ENCODE measurements around the gene CTNND2.

- TF ChIP-seq CTCF (conservative IDR thresholded peaks at IDR 0.05; ENCODE audit: low read depth, low read length): no peak
- TF ChIP-seq EZH2 (IDR thresholded peaks at IDR 0.05; ENCODE audit: borderline replicate concordance, low read depth, low read length, poor library complexity, severe bottlenecking): no peak
These were observed 857.2 kb downstream of the CTNND2 start for GRCh38 chr5:11047030-11047429.

Data from A673 (cell line).